G401.6 (cell line): ENCODE data around the gene NSD2.
"Not testable (repeated sequence)": the region's sequence is repeated elsewhere in the genome, so short reads cannot be mapped to it uniquely, and the experiment has no call there.

Experiments
- FAIRE-seq: peaks from 2 replicates; lab custom pipeline; 2012; peaks lifted over from hg19 to GRCh38; lab: Jason Lieb, UNC

The NSD2 gene

GRCh38 chr4:2006956-2007653 lies 135.9 kb downstream of the NSD2 start:
- no peak for FAIRE-seq

DNA sequence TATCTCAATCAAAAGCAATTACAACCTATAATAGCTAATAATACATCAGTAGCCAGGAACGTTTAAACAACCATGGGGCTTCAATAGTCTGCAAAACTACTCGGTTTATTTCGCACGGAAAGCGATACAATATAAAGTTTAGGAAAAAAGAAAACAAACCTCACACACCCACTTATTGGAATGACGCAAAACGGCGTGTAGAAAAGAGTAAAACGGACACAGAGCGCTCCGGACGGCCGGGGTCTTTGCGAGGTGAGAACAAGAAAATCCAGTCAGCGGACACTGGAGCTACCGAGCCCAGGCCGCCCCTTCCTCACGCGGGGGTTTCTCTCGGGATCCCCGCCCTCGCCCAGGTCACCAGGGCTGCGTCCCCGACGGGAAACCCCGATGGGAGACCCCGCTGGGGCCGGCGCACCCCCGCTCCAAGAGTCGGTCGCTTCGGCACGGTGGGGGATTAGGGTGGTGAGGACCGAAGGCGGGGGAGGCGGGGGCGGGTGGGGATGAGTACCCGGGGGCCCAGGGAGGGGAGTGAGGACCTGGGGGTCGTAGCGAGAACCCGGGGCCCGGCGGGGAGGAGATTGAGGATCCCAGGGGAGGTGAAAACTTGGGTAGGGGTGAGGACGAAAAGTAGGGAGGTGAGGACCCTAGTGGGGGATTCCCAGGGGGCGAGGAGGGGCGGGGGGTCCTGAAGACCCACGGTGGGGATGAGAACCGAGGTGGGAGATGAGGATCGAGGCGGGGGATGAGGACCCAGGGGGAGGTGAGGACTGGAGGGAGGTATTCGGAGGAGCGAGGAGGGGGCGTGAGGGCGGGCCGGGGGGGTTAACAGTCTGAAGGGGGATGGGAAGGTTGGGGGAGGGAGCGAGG lies 136.8 kb downstream of the NSD2 start:
- FAIRE-seq, result no peak

- no peak for FAIRE-seq
Observed at GRCh38 chr4:2008671-2008920, 137.4 kb downstream of the NSD2 start.

DNA sequence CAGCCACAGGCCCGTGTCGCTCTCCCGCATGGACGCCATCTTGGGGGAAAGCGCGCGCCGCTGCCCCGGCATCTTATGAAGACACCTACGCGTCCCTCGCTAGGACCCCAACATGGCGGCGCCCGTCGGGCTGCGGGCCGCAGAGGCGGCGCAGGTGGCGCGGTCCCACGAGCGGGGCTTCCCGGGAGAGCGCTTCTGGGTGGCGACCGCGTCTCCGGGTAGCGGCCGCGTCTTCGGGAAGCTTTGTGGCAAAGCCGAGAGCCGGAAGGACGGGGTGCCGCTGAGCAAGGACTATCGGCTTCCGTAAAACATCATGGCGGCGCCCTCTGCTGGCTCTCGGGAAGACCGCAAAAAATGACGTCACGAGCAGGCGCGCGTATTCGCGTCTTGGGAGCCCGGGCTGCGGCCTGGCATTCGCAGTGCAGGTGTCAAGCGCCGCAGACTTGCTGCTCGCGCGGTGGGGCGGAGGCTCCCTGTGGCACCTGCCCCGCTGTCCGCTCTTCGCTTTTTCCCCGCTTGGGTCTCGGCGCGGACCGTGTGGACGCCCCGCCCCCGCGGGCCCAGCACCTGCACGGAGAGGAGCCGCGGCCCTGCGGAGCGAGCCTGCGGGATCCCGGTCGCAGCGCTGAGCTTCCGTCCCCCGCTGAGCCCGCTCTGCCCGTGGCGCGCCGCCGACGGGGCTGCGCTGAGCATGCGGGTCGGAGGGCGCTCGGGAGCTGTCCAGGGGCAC lies 137.9 kb downstream of the NSD2 start, which contains the start of gene NELFA:
NELFA (minus strand) TSS at position 54 of the 730 bp plus-strand sequence; CDS start at position 39, 15 bp downstream.
- FAIRE-seq, result no peak

DNA sequence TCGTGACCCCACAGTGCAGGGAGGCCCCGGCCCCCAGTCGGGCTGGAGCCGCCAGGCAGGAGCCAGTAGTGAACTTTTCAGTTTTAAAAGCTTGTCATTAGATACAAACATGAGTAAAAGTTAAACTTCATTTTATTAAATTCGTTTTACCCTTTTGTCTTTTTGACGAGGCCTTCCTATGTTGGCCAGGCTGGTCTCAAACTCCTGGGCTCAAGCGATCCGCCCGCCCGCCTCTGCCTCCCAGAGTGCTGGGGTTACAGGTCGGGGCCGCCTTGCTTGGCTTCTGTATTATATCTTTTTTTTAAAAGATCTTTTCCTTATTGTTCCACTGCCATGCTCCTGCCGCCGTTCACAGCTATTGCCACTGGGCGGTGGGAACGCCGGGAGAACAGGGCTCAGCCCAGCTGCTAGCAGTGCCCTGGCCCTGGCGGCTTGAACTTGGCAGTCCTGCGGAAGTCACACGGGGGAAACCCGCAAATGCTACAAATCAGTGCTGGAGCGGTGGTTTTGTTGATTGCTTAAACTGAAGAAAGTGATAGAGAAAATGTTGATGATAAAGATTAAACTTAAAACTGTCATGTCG lies 138.5 kb downstream of the NSD2 start:
- FAIRE-seq, result no peak

DNA sequence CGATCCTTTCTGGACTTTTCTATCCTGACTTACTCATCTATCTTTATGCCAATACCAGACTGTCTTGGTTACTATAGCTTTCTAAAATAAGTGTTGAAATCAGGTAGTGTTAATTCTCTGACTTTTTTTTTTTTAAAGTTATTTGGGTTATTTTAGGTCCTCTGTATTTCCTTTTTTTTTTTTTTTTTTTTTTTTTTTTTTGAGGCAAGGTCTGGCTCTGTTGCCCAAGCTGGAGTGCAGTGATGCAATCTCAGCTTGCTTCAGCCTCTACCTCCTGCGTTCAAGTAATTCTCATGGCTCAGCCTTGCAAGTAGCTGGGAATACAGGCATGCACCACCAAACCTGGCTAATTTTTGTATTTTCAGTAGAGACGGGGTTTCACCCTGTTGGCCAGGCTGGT lies 140.4 kb downstream of the NSD2 start:
- FAIRE-seq, result no peak

DNA sequence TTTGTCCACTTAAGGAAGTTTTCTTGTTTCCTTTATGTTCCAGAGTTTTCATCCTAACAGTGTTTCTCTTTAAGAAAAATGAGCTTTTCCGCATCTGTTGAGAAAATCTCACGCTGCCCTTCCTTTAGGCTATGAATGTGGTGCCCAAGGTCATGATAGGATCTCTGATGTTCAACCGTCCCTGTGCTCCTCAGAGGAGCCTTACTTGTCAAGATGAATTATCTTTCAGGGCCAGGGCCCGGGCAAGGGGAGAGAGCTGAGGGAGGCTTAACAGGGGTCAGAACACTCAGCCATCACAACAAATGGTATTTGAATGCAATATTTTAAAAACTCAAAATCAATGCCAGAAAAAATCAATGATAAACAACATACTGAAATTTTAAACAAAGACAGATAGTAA lies 143.8 kb downstream of the NSD2 start:
- FAIRE-seq, result no peak

DNA sequence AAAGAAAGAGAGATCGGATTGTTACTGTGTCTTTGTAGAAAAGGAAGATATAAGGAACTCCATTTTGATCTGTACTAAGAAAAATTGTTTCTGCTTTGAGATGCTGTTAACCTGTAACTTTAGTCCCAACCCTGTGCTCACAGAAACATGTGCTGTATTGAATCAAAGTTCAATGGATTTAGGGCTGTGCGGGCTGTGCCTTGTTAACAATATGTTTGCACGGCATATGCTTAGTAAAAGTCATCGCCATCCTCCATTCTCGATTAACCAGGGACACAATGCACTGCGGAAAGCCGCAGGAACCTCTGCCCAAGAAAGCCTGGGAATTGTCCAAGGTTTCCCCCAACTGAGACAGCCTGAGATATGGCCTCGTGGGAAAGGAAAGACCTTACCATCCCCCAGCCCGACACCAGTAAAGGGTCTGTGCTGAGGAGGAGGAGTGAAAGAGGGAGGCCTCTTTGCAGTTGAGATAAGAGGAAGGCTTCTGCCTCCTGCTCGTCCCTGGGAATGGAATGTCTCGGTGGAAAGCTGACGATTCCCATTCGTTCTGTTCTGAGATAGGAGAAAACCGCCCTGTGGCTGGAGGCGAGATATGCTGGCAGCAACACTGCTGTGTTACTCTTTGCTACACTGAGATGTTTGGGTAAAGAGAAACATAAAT lies 150.3 kb downstream of the NSD2 start:
- not testable (repeated sequence) for FAIRE-seq

- no peak for FAIRE-seq
Observed at GRCh38 chr4:2024683-2025082, 153.5 kb downstream of the NSD2 start.

DNA sequence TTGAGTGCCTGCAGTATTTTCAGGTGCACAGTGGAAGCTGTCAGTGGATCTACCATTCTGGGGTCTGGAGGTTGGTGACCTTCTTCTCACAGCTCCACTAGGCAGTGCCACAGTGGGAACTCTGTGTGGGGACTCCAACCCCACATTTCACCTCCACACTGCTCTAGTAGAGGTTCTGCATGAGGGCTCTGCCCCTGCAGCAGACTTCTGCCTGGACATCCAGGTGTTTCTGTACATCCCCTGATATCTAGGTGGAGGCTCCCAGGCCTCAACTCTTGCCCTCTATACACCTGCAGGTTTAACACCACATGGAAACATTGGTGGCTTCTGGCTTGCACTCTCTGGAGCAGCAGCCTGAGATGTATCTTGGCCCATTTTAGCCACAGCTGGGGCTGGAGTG lies 154.6 kb downstream of the NSD2 start:
- FAIRE-seq, result no peak

GRCh38 chr4:2027120-2027519 lies 155.9 kb downstream of the NSD2 start:
- not testable (repeated sequence) for FAIRE-seq

DNA sequence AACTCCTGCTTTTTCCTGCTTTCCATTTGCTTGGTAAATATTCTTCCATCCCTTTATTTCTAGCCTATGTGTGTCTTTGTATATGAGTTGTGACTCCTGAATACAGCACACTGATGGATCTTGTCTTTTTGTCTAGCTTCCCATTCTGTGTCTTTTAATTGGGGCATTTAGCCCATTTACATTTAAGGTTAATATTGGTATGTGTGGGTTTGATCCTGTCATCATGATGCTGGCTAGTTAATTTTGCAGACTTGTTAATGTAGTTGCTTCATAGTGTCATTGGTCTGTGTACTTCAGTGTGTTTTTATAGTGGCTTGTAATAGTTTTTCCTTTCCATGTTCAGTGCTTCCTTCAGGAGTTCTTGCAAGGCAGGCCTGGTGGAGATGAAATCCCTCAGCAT lies 160.0 kb downstream of the NSD2 start:
- FAIRE-seq, result not testable (repeated sequence)
